DMS79 (cell line): ENCODE data around the gene EBNA1BP2.
"Not testable (repeated sequence)": the region's sequence is repeated elsewhere in the genome, so short reads cannot be mapped to it uniquely, and the experiment has no call there.

Source experiments
- DNase-seq: peaks from one replicate; lab custom pipeline; 2025; lab: John Stamatoyannopoulos, UW

EBNA1BP2 gene

DNA sequence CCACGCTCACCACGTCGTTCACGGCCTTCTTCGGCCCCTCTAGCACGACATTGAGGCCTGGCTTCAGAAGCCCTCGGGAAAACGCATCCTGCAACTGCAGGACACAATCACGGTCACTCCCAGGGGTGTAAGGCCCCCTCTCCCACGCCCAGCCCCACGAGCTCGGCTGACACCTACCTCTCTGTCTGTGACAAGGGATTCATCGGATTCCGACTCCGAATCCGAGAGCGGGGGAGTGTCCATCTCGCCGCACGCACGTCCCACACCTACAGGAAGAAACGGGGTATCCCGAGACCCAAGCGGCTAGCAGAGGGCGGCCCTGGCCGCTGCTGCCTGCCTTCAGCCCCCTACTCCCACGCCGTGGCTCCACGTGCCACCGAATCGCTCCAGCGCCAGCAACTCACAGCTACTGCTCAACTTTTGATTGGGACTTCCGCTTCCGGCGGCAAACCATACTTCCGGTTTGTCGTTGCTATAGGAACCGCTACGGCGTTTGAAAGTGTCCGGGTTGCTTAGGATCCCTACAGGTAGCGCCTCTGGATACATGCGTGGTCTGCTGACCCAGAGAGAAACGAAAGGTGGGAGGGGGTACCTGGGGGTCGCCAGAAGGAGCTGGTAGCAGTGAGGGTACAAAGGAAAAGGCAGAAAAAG is at the start of gene EBNA1BP2, which contains the start of gene CFAP57:
EBNA1BP2 (minus strand) TSS at position 415 of the 651 bp plus-strand sequence; CDS start at position 243, 172 bp downstream.
CFAP57 (plus strand) TSS at position 455 of the 651 bp plus-strand sequence. CDS start 424 bp downstream, outside the sequence.
- peak; percentile 86 for DNase-seq

- DNase-seq = no peak
Observed at GRCh38 chr1:43221797-43222196, 49.7 kb upstream of the EBNA1BP2 start.

DNA sequence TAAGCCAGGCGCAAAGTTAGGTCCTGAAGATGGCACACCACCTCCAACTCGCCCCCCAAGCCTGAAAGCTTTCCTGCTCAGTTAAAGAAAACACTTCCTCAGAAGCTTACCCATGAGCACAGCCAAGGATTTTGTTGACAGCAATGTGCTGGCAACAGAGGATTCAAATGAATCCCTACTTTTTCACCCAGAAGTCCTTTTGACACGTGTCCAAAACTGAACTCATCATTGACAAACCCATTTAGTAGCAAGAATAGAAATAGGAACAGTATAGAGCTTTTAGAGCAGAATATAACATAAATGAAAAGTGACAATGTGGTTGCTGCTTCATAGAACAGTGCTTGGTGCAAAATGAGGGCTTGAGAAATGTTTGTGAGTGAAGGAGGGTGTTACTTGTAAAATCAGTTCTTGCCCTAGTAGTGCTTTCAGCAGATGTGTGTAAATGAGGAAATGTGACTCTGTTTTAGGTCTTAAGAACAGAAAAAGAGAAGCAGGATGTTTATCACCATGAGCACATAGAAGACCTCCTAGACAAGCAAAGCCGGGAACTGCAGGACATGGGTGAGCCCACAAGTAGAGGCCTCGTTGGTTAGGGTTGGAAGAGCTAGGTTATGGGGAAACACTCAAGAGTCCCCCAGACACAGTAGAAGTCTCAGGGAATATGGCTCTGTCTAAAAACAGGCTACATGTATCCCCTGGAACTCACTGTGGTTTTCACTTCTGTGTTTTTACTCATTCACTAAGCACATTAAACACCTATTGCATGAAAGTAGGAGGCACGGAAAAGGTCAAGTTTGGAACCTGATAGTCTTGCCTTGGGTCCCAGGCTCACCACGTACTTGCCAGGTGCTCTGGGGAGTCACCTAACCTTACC is 49.1 kb upstream of the EBNA1BP2 start:
- DNase-seq = no peak

DNA sequence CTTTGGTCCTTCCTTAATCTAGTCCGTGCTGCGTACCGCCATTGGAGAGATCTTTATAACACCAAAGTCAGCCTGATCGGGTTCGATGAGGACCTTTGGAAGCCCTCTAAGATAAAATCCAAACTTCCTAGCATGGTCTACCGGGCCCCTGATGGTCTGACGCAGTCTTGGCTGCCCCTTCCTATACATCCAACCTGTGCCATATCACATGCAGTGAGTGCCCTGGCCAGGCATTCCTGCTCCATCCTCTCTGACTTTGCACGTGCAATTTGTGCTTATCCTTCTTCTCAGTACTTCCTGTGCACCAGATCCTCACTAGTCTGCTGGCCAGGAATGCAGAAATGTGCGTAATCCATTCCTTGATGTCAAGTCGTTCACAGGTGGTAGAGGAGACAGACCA is 45.7 kb upstream of the EBNA1BP2 start:
- DNase-seq = no peak

DNA sequence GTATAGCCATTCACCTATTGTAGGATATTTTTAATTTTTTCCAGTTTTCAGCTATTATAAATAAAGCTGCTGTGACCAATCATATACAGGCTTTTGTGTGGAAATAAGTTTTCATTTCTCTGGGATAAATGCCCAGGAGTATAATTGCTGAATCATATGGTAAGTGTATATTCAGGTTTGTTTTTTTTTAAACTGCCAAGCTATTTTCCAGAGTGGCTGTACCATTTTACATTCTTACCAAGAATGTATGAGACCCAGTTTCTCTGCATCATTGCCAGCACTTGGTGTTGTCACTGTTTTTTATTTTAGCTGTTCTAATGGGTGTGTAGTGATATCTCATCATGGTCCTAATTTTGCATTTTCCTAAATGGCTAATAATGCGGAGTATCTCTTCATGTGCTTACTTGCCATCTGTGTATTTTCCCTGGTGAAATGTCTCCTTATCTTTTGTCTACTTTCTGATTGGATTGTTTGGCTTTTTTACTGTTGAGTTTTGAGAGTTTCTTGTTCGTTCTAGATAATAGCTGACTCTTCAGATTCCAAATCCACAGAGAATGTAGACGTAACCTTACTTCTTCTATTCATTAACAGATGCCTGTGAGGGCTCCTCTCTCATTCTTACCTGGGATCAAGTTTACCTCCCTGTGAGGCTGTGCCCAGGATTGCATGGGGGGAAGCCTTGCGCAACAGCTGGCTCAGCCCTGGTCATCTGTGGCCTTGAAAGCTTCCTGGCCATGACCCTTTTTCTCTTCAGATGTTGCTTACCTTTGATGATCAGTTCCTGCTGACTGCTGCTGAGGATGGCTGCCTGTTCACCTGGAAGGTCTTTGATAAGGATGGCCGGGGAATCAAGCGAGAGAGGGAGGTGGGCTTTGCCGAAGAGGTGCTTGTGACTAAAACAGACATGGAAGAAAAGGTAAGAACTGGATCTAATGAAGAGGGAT is 42.7 kb upstream of the EBNA1BP2 start:
- no peak for DNase-seq

DNA sequence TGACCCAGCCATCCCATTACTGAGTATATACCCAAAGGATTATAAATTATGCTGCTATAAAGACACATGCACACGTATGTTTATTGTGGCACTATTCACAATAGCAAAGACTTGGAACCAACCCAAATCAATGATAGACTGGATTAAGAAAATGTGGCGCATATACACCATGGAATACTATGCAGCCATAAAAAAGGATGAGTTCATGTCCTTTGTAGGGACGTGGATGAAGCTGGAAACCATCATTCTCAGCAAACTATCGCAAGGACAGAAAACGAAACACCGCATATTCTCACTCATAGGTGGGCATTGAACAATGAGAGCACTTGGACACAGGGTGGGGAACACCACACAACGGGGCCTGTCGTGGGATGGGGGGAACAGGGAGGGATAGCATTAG is 36.2 kb upstream of the EBNA1BP2 start:
- not testable (repeated sequence) for DNase-seq

DNA sequence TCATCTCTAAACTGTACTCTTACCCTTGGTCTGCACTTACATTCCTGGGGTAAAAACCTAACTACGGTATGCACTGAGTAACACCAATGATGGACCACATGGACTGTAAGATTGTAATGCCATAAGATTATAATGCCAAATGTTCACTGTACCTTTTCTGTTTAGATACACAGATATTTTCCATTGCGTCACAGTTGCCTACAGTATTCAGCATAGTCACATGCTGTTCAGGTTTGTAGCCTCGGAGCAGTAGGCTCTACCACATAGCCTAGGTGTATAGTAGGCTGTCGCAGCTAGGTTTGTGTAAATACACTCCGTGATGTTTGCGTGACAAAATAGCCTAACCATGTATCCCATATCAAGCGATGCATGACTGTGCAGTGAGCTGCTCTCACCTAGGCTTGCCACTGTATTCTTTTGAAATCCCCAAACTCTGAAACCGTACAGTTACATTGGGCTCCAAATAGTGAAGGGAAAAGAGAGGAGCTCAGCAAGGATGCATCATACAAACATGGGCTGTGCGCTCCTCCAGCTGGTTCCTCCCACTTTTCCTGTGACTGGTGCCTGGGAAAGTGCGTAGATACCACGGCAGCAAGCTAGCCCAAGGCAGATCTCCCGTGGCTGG is 35.3 kb upstream of the EBNA1BP2 start:
- no peak for DNase-seq

DNA sequence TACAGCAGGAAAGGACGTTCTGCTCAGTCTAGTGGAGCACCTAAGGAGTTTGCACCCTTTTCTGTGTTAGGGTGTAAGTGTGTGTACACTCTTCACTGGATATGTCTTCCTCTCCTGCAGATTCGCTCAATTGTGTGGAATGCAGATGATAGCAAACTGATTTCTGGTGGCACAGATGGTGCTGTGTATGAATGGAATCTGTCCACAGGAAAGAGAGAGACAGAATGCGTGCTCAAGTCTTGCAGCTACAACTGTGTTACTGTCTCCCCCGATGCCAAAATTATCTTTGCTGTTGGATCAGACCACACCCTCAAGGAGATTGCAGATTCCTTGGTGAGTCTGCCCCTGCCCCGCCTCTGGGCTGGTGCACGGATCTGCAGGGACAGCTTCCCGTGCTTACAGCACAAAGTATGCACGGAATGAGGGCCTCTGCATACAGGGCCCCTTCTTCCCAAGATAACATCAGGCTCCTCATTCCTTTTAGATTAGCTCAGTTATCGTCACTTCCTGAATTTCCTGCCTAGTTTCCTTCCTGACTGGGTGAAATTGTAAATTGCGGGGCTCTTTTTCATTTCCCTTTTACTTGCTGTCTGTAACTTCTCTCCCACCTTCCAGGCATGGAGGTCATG is 34.6 kb upstream of the EBNA1BP2 start:
- DNase-seq = no peak

GRCh38 chr1:43205671-43206070 is 33.6 kb upstream of the EBNA1BP2 start:
- DNase-seq = no peak

- DNase-seq = no peak
Observed at GRCh38 chr1:43204394-43204793, 32.3 kb upstream of the EBNA1BP2 start.

DNA sequence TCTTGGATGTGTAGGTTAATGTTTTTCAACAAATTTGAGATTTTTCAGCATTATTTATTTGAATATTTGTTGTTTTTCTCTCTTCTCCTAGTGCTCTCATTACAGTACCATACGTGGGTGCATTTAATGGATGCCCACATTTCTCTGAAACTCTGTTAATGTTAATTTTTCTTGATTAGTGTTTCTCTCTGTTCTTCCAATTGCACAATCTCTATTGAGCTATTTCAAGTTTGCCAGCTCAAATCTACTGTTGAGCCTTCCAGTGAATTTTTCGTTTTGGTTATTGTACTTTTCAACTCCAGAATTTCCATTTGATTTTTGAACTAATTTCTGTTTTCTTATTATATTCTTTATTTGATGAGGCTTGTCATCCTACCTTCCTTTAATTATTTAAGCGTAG is 31.8 kb upstream of the EBNA1BP2 start:
- DNase-seq = no peak

DNA sequence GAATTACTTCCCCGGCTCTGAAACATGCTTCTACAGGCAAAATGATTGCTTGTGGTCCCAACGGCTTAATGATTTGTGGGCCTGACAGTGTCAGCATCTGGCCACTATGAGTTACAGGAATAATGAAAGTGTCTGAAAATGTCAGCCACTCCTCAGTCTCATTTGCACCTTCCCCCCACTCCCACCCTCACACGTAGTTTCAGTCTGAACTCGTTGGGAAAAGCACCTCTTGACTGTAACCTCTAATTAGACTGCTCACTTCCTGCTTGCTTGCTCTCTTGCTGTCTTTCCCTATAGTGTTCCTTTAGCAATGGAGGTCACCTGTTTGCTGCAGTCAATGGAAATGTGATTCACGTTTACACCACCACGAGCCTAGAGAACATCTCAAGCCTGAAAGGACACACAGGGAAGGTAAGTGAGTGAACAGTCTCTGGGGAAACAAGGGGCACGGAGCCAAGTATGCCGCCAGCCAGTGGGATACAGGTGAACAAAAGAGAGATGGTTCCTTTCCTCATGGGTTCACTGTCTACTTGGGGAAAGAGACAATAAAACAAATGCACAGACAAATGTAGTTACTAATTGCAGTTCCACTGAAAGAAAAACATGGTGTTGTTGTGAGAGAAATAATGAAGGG is 27.1 kb upstream of the EBNA1BP2 start:
- DNase-seq = peak; percentile 48

- DNase-seq = no peak
Observed at GRCh38 chr1:43197343-43198127, 25.4 kb upstream of the EBNA1BP2 start.

- DNase-seq = no peak
Observed at GRCh38 chr1:43194509-43194908, 22.4 kb upstream of the EBNA1BP2 start.

- DNase-seq = no peak
Observed at GRCh38 chr1:43188106-43188505, 16.0 kb upstream of the EBNA1BP2 start.

DNA sequence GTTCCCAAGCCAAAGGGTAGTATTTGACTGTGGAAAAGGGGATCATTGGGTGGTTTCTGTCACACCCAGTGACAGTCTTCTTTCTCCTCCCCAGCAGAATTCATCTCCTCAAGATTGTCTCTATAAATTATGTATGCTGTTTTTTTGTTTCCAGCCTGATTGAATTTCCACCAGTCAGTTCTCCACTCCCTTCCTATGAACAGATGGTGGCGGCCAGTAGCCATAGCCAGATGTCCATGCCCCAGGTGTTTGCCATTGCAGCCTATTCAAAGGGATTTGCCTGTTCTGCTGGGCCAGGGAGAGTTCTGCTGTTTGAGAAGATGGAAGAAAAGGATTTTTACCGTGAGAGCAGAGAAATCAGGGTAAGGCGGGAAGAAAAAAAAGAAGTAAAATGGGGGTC is 12.9 kb upstream of the EBNA1BP2 start:
- DNase-seq = no peak

GRCh38 chr1:43184388-43184787 is 12.3 kb upstream of the EBNA1BP2 start:
- DNase-seq = no peak

DNA sequence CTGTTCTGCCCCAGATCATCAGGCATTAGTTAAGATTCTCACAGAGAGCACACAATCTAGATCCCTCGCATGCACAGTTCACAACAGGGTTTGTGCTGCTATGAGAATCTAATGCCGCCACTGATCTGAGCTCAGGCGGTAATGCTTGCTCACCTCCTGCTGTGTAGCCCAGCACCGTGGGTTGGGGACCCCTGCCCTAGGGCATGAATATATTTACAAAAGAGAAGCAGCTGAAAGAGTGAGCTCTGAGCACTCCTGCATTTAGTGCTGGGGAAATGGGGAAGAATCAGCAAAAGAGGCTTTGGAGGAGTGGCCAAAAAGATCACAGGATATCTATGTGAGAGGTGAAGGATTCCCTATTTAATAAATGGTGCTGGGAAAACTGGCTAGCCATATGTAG is 5.6 kb upstream of the EBNA1BP2 start:
- no peak for DNase-seq

- no peak for DNase-seq
Observed at GRCh38 chr1:43174873-43175272, 2.8 kb upstream of the EBNA1BP2 start.

- DNase-seq = peak; percentile 78
Observed at GRCh38 chr1:43172527-43172972, 460 bp upstream of the EBNA1BP2 start.
